Sigmoid colon (tissue), 7 donors: ENCODE data around the gene RTBDN. TPM values are rescaled to one million over a fixed set of nuclear protein-coding genes. Genes with fewer than 3 reads are reported as not detected.

Source experiments
- DNase-seq: peaks from one replicate; pipeline ENCODE4 v3.0.0-alpha.2; 2019
- H3K27ac ChIP-seq, 4 donors: fragments of 200-600 bp; sonication (generic); one replicate each; pipeline ENCODE4 v1.5.1; 2016 to 2019; ENCODE audit warnings: mild to moderate bottlenecking in 1 of 4
- H3K27me3 ChIP-seq, 3 donors: fragments of 200-600 bp; sonication (generic); one replicate each; pipeline ENCODE4 v1.5.1; 2019; ENCODE audit warnings: mild to moderate bottlenecking in 1 of 3
- H3K36me3 ChIP-seq, 4 donors: fragments of 200-600 bp; sonication (generic); one replicate each; pipeline ENCODE4 v1.5.1; 2016 to 2019
- H3K4me1 ChIP-seq, 4 donors: fragments of 200-600 bp; sonication (generic); one replicate each; pipeline ENCODE4 v1.5.1; 2017 to 2019
- H3K4me3 ChIP-seq, 4 donors: fragments of 200-600 bp; sonication (generic); one replicate each; pipeline ENCODE4 v1.5.1; 2017 to 2019; ENCODE audit warnings: mild to moderate bottlenecking in 2 of 4, moderate library complexity in 1 of 4
- H3K9me3 ChIP-seq, 4 donors: fragments of 200-600 bp in 3 of 4; sonication (generic) in 3 of 4; one replicate each; pipeline versions ENCODE4 v1.5.1 to v1.6.1; 2013 to 2019
- CTCF ChIP-seq, 4 experiments: fragments of 450-650 bp in 3 of 4; fragments of 200-600 bp in 1 of 4; IDR thresholded peaks; one replicate each; pipeline ENCODE4 v1.5.1; 2016 to 2019; ENCODE audit warnings: antibody characterized with exemption in 4 of 4, mild to moderate bottlenecking in 3 of 4, moderate library complexity in 2 of 4
- EP300 ChIP-seq, 4 donors: sonication (generic); formaldehyde crosslinking; IDR thresholded peaks; one replicate each; pipeline ENCODE4 v1.6.1; 2017; ENCODE audit warnings: antibody characterized with exemption in 4 of 4
- POLR2A ChIP-seq, 2 donors: fragments of 450-650 bp; IDR thresholded peaks; one replicate each; pipeline ENCODE4 v1.6.1; 2016; ENCODE audit warnings: antibody characterized with exemption in 2 of 2, mild to moderate bottlenecking in 2 of 2, moderate library complexity in 2 of 2
- POLR2AphosphoS5 ChIP-seq, 4 donors: sonication (generic); formaldehyde crosslinking; IDR thresholded peaks; one replicate each; pipeline ENCODE4 v1.6.1; 2017; ENCODE audit warnings: antibody characterized with exemption in 4 of 4
- WGBS, 2 donors: extraction: QIAGEN DNeasy Blood & Tissue Kit; methylation state at CpG; one replicate each; pipeline ENCODE4 v1.1.7; 2013; 5-methylcytosine and 5-hydroxymethylcytosine counted together
- intact Hi-C: fragments of 100-400 bp; cut with DNase I; formaldehyde crosslinking; loops from one replicate; pipeline ENCODE4 v1.15.1; 2023
- polyA plus RNA-seq, 3 donors: library from polyadenylated mRNA; stranded (reverse); fragments of 200-250 nt; gene quantifications; one replicate each; pipeline ENCODE4 v1.2.3, GENCODE V29; 2013
- total RNA-seq, 4 donors: library from RNA; depleted of rRNA; stranded (reverse); fragments of >200 nt; gene quantifications; one replicate each; pipeline ENCODE4 v1.1.0, GENCODE V29; 2016
- donor health status: healthy with polysubstance abuse.
- donor health status: Bipolar disorder and iron deficiency.
- donor health status: healthy.

The RTBDN gene
- total and polyA plus RNA-seq, 7 donors: 0.82 to 1.8 (median 0.83) TPM; not detected in 4

GRCh38 chr19:12806242-12807081 lies 27.9 kb downstream of the RTBDN start, which contains the start of gene RNASEH2A:
TSS of gene RNASEH2A (plus strand) at chr19:12806584. CDS start at chr19:12806674, 90 bp downstream.
- Histone ChIP-seq H3K27me3 (no peaks in the 10 kb centered on the region), H3K36me3 (peaks cover 0 to 7% (median 3%) of the 10 kb centered on the region in 4 donors), H3K4me1 (peaks cover 0 to 24% (median 17%) of the 10 kb centered on the region in 4 donors), H3K9me3 (no peaks in the 10 kb centered on the region), H3K27ac (peak within 1 kb of the TSS; percentile 57 to 75 (median 74)), H3K4me3 (peak within 1 kb of the TSS; percentile 30 to 62 (median 50))
- intact Hi-C loops: loop anchor here (2.0 kb wide), 1 partner anchor 40 kb away; no protein-coding TSS in a partner anchor
- TF ChIP-seq CTCF (IDR thresholded peaks at IDR 0.05) (peak in 2 of 4 experiments; percentile 22 to 29), POLR2AphosphoS5 (IDR thresholded peaks at IDR 0.05) (peak in 3 of 4 donors; percentile 11 to 58 (median 52)), EP300 (IDR thresholded peaks at IDR 0.05) (no peak)
- DNase-seq: peak; percentile 94
- WGBS, 2 donors: 5% methylated on average over 66 of the region's 66 CpGs

GRCh38 chr19:12804051-12804450 lies 30.3 kb downstream of the RTBDN start:
- Histone ChIP-seq H3K27ac (no peak overlapping the region), H3K36me3 (peaks cover 0 to 14% (median 11%) of the 10 kb centered on the region in 4 donors), H3K4me1 (peaks cover 0 to 39% (median 31%) of the 10 kb centered on the region in 4 donors), H3K27me3 (no peaks in the 10 kb centered on the region), H3K9me3 (no peaks in the 10 kb centered on the region), H3K4me3 (no peak overlapping the region)
- no peak for TF ChIP-seq POLR2A (IDR thresholded peaks at IDR 0.05)
- TF ChIP-seq POLR2AphosphoS5 (IDR thresholded peaks at IDR 0.05): no peak
- no peak for TF ChIP-seq CTCF (IDR thresholded peaks at IDR 0.05)
- TF ChIP-seq EP300 (IDR thresholded peaks at IDR 0.05): no peak
- 93 to 95% methylated on average over 26 of the region's 26 CpGs for WGBS, 2 donors
- DNase-seq: no peak
- intact Hi-C loops: loop anchor here (5.0 kb wide), 1 partner anchor 37 kb away; no protein-coding TSS in a partner anchor

GRCh38 chr19:12802267-12803106 lies 31.9 kb downstream of the RTBDN start:
- Histone ChIP-seq H3K4me1 (peaks cover 0 to 39% (median 31%) of the 10 kb centered on the region in 4 donors), H3K27me3 (no peaks in the 10 kb centered on the region), H3K27ac (peak overlapping the region; percentile 85 to 89 (median 87)), H3K4me3 (peak overlapping the region; percentile 80 to 91 (median 88)), H3K9me3 (no peaks in the 10 kb centered on the region), H3K36me3 (peaks cover 0 to 19% (median 15%) of the 10 kb centered on the region in 4 donors)
- intact Hi-C loops: loop anchor here (5.0 kb wide), 1 partner anchor 35 kb away; no protein-coding TSS in a partner anchor
- 23 to 45% methylated on average over 22 of the region's 22 CpGs for WGBS, 2 donors
- TF ChIP-seq POLR2AphosphoS5 (IDR thresholded peaks at IDR 0.05): no peak
- no peak for TF ChIP-seq EP300 (IDR thresholded peaks at IDR 0.05)
- TF ChIP-seq POLR2A (IDR thresholded peaks at IDR 0.05): no peak
- TF ChIP-seq CTCF (IDR thresholded peaks at IDR 0.05): no peak
- DNase-seq: no peak

GRCh38 chr19:12801466-12802266 lies 32.7 kb downstream of the RTBDN start, which contains the start of the genes PRDX2 and THSD8:
TSS of gene PRDX2 (minus strand) at chr19:12801800. CDS start at chr19:12801261, 539 bp downstream.
TSS of gene THSD8 (plus strand) at chr19:12802069. CDS start at chr19:12802072, 3 bp downstream.
- peak; percentile 90 to 97 (median 95) for TF ChIP-seq POLR2AphosphoS5 (IDR thresholded peaks at IDR 0.05)
- peak in 3 of 4 experiments; percentile 8 to 27 (median 14) for TF ChIP-seq CTCF (IDR thresholded peaks at IDR 0.05)
- TF ChIP-seq EP300 (IDR thresholded peaks at IDR 0.05): no peak
- TF ChIP-seq POLR2A (IDR thresholded peaks at IDR 0.05): peak; percentile 84 to 92

More at GRCh38 chr19:12801466-12802266, 32.7 kb downstream of the RTBDN start, which contains the start of the genes PRDX2 and THSD8:
- WGBS, 2 donors: 0 to 1% methylated on average over 78 of the region's 78 CpGs
- DNase-seq: peak; percentile 89
- Histone ChIP-seq H3K4me3 (peak within 1 kb of the TSS; percentile 80 to 91 (median 88)), H3K4me1 (peaks cover 0 to 32% (median 24%) of the 10 kb centered on the region in 4 donors), H3K27ac (peak within 1 kb of the TSS; percentile 85 to 89 (median 87)), H3K9me3 (no peaks in the 10 kb centered on the region), H3K36me3 (peaks cover 0 to 19% (median 15%) of the 10 kb centered on the region in 4 donors), H3K27me3 (no peaks in the 10 kb centered on the region)
- intact Hi-C loops: loop anchor here (5.0 kb wide), 1 partner anchor 34 kb away; no protein-coding TSS in a partner anchor
